ENCODE measurements around the gene SPART.

Gene SPART

GRCh38 chr13:36346222-36347083 lies at the start of gene SPART:
Gene SPART (minus strand): TSS chr13:36346394. CDS start chr13:36335830, 10,564 bp downstream.
- peak; percentile 85 for DNase-seq (ENCODE audit: low read depth)

DNA sequence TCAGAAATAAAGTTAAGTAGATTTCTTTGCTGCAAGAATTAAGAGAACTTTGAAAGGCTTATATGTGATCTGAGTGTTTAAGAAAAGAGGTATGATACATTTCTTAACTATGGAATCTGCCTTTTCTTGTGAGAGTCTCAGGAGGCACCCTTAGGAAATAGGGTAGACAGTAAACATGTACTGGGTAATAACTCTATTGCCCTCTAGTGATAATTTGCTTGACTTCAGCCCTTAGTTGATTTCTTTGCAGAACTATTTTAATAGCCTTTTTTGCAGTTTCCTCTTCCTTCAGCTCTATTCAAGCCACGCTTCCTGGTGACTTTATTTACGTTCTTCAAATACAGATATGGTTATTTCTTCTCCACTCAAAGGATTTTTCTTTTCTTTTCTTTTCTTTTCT lies 49.1 kb upstream of the SPART start:
- DNase-seq (ENCODE audit: low read depth), result no peak

DNA sequence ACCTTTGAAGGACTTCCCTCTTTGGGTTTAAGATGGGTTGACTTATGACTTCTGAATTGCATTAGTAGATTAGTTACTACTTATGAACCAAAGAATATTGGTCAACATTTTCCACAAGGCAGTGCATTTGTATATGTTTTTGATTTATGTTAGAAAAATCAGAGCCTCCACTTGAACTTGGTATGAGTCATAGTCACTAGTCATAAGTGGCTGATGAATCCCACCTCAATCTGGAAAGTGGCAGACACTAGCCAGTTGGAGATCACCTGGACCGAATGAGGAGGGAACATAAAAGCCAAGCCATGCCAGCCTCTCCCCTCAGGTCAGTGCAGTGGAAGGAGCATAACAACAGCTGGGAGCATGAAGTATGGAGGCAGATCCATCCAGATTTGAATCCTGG lies 39.3 kb upstream of the SPART start:
- DNase-seq (ENCODE audit: low read depth), result no peak

- DNase-seq (ENCODE audit: low read depth), result no peak
Observed at GRCh38 chr13:36382030-36382429, 35.8 kb upstream of the SPART start.

GRCh38 chr13:36377826-36378468 lies 31.8 kb upstream of the SPART start:
- no peak for DNase-seq (ENCODE audit: low read depth)

GRCh38 chr13:36374063-36374462 lies 27.9 kb upstream of the SPART start:
- no peak for DNase-seq (ENCODE audit: low read depth)

GRCh38 chr13:36371185-36371584 lies 25.0 kb upstream of the SPART start:
- no peak for DNase-seq (ENCODE audit: low read depth)

GRCh38 chr13:36370108-36370429 lies 23.9 kb upstream of the SPART start:
- DNase-seq (ENCODE audit: low read depth), result no peak

DNA sequence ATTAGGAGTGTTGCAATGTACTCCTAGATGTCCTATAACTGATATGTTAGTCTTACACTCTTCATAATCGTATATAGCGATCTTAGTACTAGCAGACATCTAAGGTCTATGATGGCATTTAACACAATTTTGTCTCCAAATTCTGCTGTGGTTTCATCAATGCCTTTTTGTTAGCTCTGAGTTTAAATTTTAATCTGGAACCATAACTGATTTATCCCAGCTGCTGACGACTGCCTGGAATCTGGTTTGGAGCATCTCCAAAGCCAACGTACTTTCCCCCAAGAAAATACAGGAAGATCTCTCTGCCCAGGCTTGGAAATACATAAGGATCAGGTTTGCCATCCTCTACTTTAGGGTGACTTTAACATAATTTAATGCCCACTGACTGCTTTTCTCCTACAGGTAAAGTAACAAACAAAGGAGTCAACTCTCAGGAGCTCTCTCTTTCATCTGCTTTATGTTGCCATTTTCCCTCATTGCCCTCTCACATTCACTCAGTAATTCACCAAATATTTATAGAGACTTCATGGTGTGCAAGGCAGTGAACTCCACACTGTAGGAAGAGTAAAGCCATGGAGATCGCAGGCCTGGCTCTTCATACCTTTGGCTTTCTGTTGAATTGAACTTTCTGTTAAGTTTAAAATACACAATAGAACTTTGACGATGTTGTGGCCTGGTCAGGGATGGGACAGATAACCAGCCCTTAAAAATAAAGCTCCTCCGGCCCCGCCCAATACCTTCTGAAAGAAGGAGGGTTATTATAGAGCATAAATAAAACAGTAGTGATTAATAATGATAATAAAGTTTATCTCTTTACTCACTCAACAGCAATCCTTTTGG lies 23.3 kb upstream of the SPART start:
- no peak for DNase-seq (ENCODE audit: low read depth)

DNA sequence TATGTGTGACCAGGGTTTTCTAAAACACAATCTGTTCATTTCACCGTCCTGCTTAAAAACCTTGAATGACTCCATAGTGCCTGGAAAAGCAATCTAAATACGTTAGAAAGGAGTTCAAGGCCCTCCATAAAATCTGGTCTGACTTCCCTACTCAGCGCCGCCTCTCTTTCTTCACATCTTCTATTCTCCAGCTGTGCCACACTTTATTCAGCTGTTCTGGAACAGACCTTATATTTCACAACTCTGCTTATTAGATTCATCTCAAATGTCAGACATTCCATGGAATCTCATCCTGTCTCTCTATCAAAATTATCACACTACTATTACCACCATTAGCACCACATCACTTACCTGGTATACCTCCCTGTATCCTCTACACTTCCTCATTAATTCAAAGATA lies 19.8 kb upstream of the SPART start:
- no peak for DNase-seq (ENCODE audit: low read depth)

GRCh38 chr13:36363366-36363863 lies 17.2 kb upstream of the SPART start:
- no peak for DNase-seq (ENCODE audit: low read depth)

- DNase-seq (ENCODE audit: low read depth), result no peak
Observed at GRCh38 chr13:36362914-36363313, 16.7 kb upstream of the SPART start.

GRCh38 chr13:36362251-36362650 lies 16.1 kb upstream of the SPART start:
- DNase-seq (ENCODE audit: low read depth), result no peak

DNA sequence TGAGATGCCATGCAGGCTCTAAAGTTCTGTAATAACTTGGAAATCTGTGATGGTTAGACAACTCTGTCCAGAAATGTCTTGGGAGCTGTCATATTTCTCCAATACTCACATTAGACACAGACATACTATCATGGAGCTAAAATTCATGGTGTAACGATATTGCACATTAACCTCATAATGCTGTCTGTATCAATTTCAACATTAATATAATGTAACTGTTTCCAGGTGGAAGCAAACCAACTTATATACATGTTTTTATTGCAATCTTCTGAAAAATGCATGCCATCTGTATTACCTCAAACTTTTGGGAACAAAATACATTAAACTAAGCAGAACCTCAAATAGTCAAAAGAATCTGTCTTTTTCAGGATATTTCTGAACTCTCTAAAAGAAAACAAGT lies 14.7 kb upstream of the SPART start:
- DNase-seq (ENCODE audit: low read depth), result no peak

DNA sequence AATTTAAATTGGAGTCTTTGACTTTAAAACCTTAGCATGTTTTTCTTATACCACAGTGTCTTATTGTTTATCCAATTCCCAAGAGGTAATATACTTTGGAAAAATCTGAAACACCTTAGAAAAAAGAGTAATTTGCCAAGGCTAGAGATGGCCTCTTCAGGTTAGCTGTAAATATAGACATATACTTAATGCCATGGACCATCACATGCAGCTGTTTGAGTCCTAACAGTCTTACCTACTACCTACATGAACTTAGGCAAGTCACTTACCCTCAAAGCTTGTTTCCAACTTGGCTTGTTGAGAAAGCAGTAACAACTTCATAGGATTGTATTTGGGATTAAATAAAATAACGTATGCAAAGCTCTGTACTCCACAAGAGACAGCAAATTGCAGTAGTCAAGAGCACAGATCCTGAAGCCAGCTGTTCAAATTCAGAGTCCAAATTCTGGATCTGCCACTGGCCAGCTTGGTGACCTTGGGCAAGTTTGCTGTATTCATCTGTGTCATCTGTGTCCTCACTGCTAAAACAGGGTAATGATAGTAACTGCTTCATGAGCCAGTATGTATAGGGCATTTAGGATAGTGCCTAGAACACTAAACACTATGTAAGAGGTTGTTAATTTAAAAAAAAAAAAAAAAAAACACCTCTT lies 13.2 kb upstream of the SPART start:
- DNase-seq (ENCODE audit: low read depth), result no peak

- DNase-seq (ENCODE audit: low read depth), result no peak
Observed at GRCh38 chr13:36358175-36358718, 12.1 kb upstream of the SPART start.

GRCh38 chr13:36357692-36358091 lies 11.5 kb upstream of the SPART start:
- no peak for DNase-seq (ENCODE audit: low read depth)

- no peak for DNase-seq (ENCODE audit: low read depth)
Observed at GRCh38 chr13:36357231-36357630, 11.0 kb upstream of the SPART start.

- no peak for DNase-seq (ENCODE audit: low read depth)
Observed at GRCh38 chr13:36356058-36356457, 9.9 kb upstream of the SPART start.

- DNase-seq (ENCODE audit: low read depth), result no peak
Observed at GRCh38 chr13:36355632-36356031, 9.4 kb upstream of the SPART start.

DNA sequence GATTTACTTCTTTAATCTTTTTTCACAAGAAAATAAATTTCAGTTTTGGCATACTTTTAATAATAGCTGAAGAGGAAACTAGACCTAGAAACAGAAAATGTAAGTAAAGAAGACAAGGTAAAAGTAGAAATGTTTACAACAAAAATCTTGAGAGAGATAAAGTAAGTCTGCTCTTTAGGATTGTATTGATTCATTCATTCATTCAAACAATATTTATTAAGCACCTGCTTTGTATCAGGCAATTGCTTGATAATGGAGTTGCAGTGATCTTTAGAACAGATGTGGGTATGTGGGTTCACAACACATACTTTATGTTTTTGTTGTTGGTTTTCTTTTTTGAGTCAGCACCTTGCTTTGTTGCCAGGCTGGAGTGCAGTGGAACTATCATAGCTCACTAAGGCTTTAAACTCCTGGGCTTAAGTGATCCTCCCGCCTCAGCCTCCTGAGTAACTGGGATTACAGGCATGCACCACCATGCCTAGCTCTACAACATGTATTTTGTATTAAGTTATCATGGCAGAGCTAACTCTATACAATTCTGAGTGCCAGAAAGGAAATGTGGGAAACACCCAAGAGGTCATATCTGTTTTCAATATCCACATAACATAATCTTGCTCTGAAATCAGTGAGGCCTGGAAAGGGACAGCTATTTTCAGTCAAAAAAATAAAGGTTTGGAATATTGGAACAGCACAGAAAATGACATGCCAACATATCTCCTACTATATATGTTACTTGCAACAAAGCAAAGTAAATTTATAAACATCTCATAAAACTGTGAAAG lies 8.8 kb upstream of the SPART start:
- no peak for DNase-seq (ENCODE audit: low read depth)
